Endodermal cell (in vitro differentiated cells): ENCODE measurements around the gene PLRG1. TPM values are rescaled to one million over a fixed set of nuclear protein-coding genes. Genes with fewer than 3 reads are reported as not detected.

ENCODE experiments used
- DNase-seq: peaks from one replicate; pipeline ENCODE4 v3.0.0-alpha.2; 2017
- H3K27ac ChIP-seq: 2 replicates; pipeline ENCODE4 v1.5.1; 2013; ENCODE audit warnings: mild to moderate bottlenecking, low read depth, low read length, moderate library complexity
- H3K27me3 ChIP-seq: 2 replicates; pipeline ENCODE4 v1.6.1; 2013; ENCODE audit warnings: mild to moderate bottlenecking, low read length, moderate library complexity; ENCODE audit not compliant: insufficient read depth, control insufficient read depth, poor library complexity, severe bottlenecking
- H3K36me3 ChIP-seq: 2 replicates; pipeline ENCODE4 v1.7.0; 2013; ENCODE audit warnings: mild to moderate bottlenecking, low read length, moderate library complexity; ENCODE audit not compliant: control insufficient read depth, insufficient read depth
- H3K4me1 ChIP-seq: one replicate; pipeline ENCODE4 v1.7.0; 2013; ENCODE audit warnings: low read length; ENCODE audit not compliant: control insufficient read depth, insufficient read depth
- H3K4me3 ChIP-seq: 2 replicates; pipeline ENCODE4 v1.5.1; 2013; ENCODE audit warnings: mild to moderate bottlenecking, low read length, moderate library complexity
- H3K9ac ChIP-seq: 2 replicates; pipeline ENCODE4 v1.6.1; 2013; ENCODE audit warnings: mild to moderate bottlenecking, low read length, moderate library complexity; ENCODE audit not compliant: poor library complexity, severe bottlenecking; ENCODE audit errors: extremely low read depth
- H3K9me3 ChIP-seq: 2 replicates; pipeline ENCODE4 v1.6.1; 2013; ENCODE audit warnings: mild to moderate bottlenecking, low read length, moderate library complexity; ENCODE audit not compliant: control insufficient read depth
- H3K27ac Mint-ChIP-seq: 2 replicates; pipeline ENCODE4 v1.8.0; 2020; ENCODE audit warnings: mixed read lengths
- H3K27me3 Mint-ChIP-seq: 2 replicates; pipeline ENCODE4 v1.8.0; 2021; ENCODE audit warnings: mild to moderate bottlenecking, mixed read lengths; ENCODE audit not compliant: insufficient read depth
- H3K36me3 Mint-ChIP-seq: 2 replicates; pipeline ENCODE4 v1.8.0; 2020; ENCODE audit warnings: low read depth, mixed read lengths
- H3K4me1 Mint-ChIP-seq: 2 replicates; pipeline ENCODE4 v1.8.0; 2020; ENCODE audit warnings: mixed read lengths
- H3K4me3 Mint-ChIP-seq: 2 replicates; pipeline ENCODE4 v1.8.0; 2020; ENCODE audit warnings: mild to moderate bottlenecking, moderate library complexity, mixed read lengths
- H3K9me3 Mint-ChIP-seq: 2 replicates; pipeline ENCODE4 v1.8.0; 2020; ENCODE audit warnings: mild to moderate bottlenecking, mixed read lengths
- CTCF ChIP-seq: fragments of 200-600 bp; sonication (generic); conservative IDR thresholded peaks from 2 replicates; pipeline ENCODE4 v1.5.0; 2021; ENCODE audit warnings: antibody characterized with exemption, mild to moderate bottlenecking
- WGBS, 2 experiments: methylation state at CpG; one replicate each; pipeline versions ENCODE4 v1.1.5 to v1.1.7; 2013; ENCODE audit warnings: missing lambda C conversion rate in 2 of 2, mixed read lengths in 1 of 2; ENCODE audit not compliant: insufficient coverage in 1 of 2, insufficient read length in 1 of 2; 5-methylcytosine and 5-hydroxymethylcytosine counted together
- total RNA-seq, 2 donors: library from RNA; stranded (reverse); fragmentation: NEBNext Ultra II Directional in 1 of 2; extraction: Animal tissue kit (Norgen Biotek cat#: 25700) in 1 of 2; gene quantifications; 2 replicates in 1 of 2; 3 replicates in 1 of 2; pipeline ENCODE4 v1.2.1, GENCODE V29; 2021

The PLRG1 gene
- total RNA-seq, 2 donors from 2014 or later = 132 to 235 TPM

- no peak for TF ChIP-seq CTCF
- DNase-seq = no peak
- no peaks in the 10 kb centered on the region for H3K27me3 ChIP-seq
- H3K9me3 Mint-ChIP-seq = no peaks in the 10 kb centered on the region
- no peaks in the 10 kb centered on the region for H3K36me3 ChIP-seq
- H3K4me1 ChIP-seq = no peaks in the 10 kb centered on the region
- no peak overlapping the region for H3K4me3 Mint-ChIP-seq
- no peaks in the 10 kb centered on the region for H3K4me1 Mint-ChIP-seq
- no peak overlapping the region for H3K27ac ChIP-seq
- H3K9ac ChIP-seq = no peak overlapping the region
- H3K9me3 ChIP-seq = no peaks in the 10 kb centered on the region
- 50 to 82% methylated on average over 1 to 4 of the region's 4 CpGs for WGBS, 2 experiments
- no peak overlapping the region for H3K27ac Mint-ChIP-seq
- no peaks in the 10 kb centered on the region for H3K27me3 Mint-ChIP-seq
- H3K4me3 ChIP-seq = no peak overlapping the region
- H3K36me3 Mint-ChIP-seq = no peaks in the 10 kb centered on the region
These were observed 38.2 kb downstream of the PLRG1 start for GRCh38 chr4:154511981-154512380.

GRCh38 chr4:154511548-154511947 lies 38.7 kb downstream of the PLRG1 start:
- 75% methylated on average over 2 of the region's 2 CpGs; no CpG with 5 or more reads in 1 of the 2 experiments for WGBS, 2 experiments
- Mint-ChIP-seq H3K27ac (no peak overlapping the region), H3K27me3 (no peaks in the 10 kb centered on the region), H3K36me3 (no peaks in the 10 kb centered on the region), H3K4me3 (no peak overlapping the region), H3K9me3 (no peaks in the 10 kb centered on the region), H3K4me1 (no peaks in the 10 kb centered on the region)
- H3K27me3 ChIP-seq = no peaks in the 10 kb centered on the region
- no peaks in the 10 kb centered on the region for H3K9me3 ChIP-seq
- no peaks in the 10 kb centered on the region for H3K4me1 ChIP-seq
- no peak for TF ChIP-seq CTCF
- no peaks in the 10 kb centered on the region for H3K36me3 ChIP-seq
- no peak overlapping the region for H3K27ac ChIP-seq
- no peak for DNase-seq
- H3K9ac ChIP-seq = no peak overlapping the region
- H3K4me3 ChIP-seq = no peak overlapping the region

- no peak for DNase-seq
- H3K4me1 Mint-ChIP-seq = peaks cover 8% of the 10 kb centered on the region
These were observed 43.0 kb downstream of the PLRG1 start for GRCh38 chr4:154507156-154507555.

More at GRCh38 chr4:154507156-154507555, 43.0 kb downstream of the PLRG1 start:
- TF ChIP-seq CTCF = no peak
- Mint-ChIP-seq H3K27ac (no peak overlapping the region), H3K9me3 (no peaks in the 10 kb centered on the region), H3K36me3 (no peaks in the 10 kb centered on the region), H3K4me3 (no peak overlapping the region), H3K27me3 (no peaks in the 10 kb centered on the region)
- H3K4me1 ChIP-seq = no peaks in the 10 kb centered on the region
- H3K4me3 ChIP-seq = no peak overlapping the region
- H3K36me3 ChIP-seq = no peaks in the 10 kb centered on the region
- WGBS, 2 experiments = 86 to 91% methylated on average over 3 of the region's 3 CpGs
- H3K9ac ChIP-seq = no peak overlapping the region
- H3K9me3 ChIP-seq = no peaks in the 10 kb centered on the region
- H3K27ac ChIP-seq = no peak overlapping the region
- peaks cover 8% of the 10 kb centered on the region for H3K27me3 ChIP-seq
